ENCODE data around the gene HNRNPUL1. TPM values are rescaled to one million over a fixed set of nuclear protein-coding genes. Genes with fewer than 3 reads are reported as not detected.

Gene HNRNPUL1
- total and polyA plus RNA-seq, 2 of the 8 experiments (the other 6 are each of a cell fraction or from before 2014, with no cell fraction given), result 99.5 to 264 TPM

DNA sequence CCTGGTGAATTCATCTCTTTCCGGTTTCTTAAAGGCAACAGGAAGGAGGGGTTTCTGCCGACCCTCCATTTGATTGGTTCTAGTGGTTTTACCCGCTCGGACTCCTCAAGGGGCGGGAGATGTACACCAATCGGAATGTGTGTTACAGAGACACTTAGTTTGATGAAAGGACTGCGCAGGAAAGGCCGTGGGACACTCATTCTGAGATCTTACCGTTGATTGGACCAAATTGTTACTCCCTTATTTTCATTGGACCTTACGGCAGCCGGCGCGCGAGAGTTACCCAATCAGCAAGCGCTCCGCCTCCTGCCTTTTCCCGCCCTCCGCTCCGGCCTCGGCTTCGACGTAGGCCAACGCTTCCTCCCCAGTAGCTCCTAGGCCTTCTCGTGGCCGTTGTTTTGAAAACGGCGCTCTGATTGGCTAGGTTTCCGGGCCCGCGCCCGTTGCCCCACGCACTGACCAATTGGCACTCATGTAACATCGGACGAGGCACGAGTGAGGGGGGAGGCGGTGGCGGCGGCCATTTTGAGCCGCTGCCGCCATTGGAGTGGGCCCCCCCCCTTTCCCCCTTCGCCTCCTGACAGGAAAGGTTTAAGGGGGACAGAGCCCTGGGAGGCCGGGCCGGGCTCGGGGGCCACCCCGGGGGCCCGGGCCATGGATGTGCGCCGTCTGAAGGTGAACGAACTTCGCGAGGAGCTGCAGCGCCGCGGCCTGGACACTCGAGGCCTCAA, at the start of gene HNRNPUL1 (continued):
- TF ChIP-seq GTF2F1 (IDR thresholded peaks at IDR 0.05; ENCODE audit: borderline replicate concordance, low read depth, low read length) (no peak), KDM4A (IDR thresholded peaks at IDR 0.05; ENCODE audit: low read depth, low read length, severe bottlenecking) (no peak), POLR2AphosphoS5 (IDR thresholded peaks at IDR 0.05; ENCODE audit: low read depth, low read length) (0 out of 2 replicates have a peak, but pooled peaks have one; percentile 67), MAFK (IDR thresholded peaks at IDR 0.05; ENCODE audit: low read depth, low read length) (no peak), BCL11A (IDR thresholded peaks at IDR 0.05; ENCODE audit: low read depth in 2 of 2, low read length in 2 of 2) (no peak), TAF7 (optimal IDR thresholded peaks at IDR 0.05; ENCODE audit: borderline replicate concordance, low read depth, low read length) (peak; percentile 52), SP4 (IDR thresholded peaks at IDR 0.05; ENCODE audit: low read length) (peak; percentile 1; the same call in 1 of the 2 replicates), ASH2L (IDR thresholded peaks at IDR 0.05; ENCODE audit: low read length) (peak; percentile 69), POLR2A (IDR thresholded peaks at IDR 0.05; ENCODE audit: control extremely low read depth in 1 of 2, low read depth in 2 of 2, low read length in 2 of 2) (peak in 1 of 2 experiments; percentile 68; a peak in 2 of 3 replicates), CTBP2 (IDR thresholded peaks at IDR 0.05; ENCODE audit: borderline replicate concordance, insufficient read depth, insufficient read length, low read length) (peak; percentile 84), KDM5A (IDR thresholded peaks at IDR 0.05; ENCODE audit: low read length) (no peak), USF2 (IDR thresholded peaks at IDR 0.05; ENCODE audit: low read length) (0 out of 2 replicates have a peak, but pooled peaks have one; percentile 19), CBX8 (IDR thresholded peaks at IDR 0.05; ENCODE audit: borderline replicate concordance, low read depth, low read length) (no peak), SIN3A (conservative IDR thresholded peaks at IDR 0.05 in 1 of 2, IDR thresholded peaks at IDR 0.05 in 1 of 2; ENCODE audit: low read depth in 1 of 2, low read length in 2 of 2) (peak in 1 of 2 experiments; percentile 64; a peak in 1 of 4 replicates), EGR1 (IDR thresholded peaks at IDR 0.05; ENCODE audit: borderline replicate concordance, low read depth, low read length) (no peak), PHF8 (conservative IDR thresholded peaks at IDR 0.05; ENCODE audit: low read depth, low read length) (no peak; the same call in 1 of the 2 replicates), SRF (IDR thresholded peaks at IDR 0.05; ENCODE audit: low read depth, low read length) (no peak), JUND (IDR thresholded peaks at IDR 0.05; ENCODE audit: low read length) (no peak), ATF2 (IDR thresholded peaks at IDR 0.05; ENCODE audit: low read length) (no peak), YY1 (IDR thresholded peaks at IDR 0.05; ENCODE audit: low read depth, low read length) (peak; percentile 99), HDAC2 (IDR thresholded peaks at IDR 0.05; ENCODE audit: borderline replicate concordance in 1 of 2, low read depth in 2 of 2, low read length in 2 of 2) (no peak), CREB1 (IDR thresholded peaks at IDR 0.05) (peak; percentile 86)
